IMR-90 (cell line): ENCODE measurements around the gene AHSA1. TPM values are rescaled to one million over a fixed set of nuclear protein-coding genes. Genes with fewer than 3 reads are reported as not detected.

ENCODE experiments used
- ATAC-seq: fragments of 200-7000 bp; cut with Tn5 transposase; 2 replicates; pipeline ENCODE4 v1.9.1; 2020; ENCODE audit warnings: low read depth, mild to moderate bottlenecking, moderate library complexity
- BruUV-seq: library from RNA; stranded (reverse); fragments of 400-500 nt; replicated peaks from 2 replicates; lab custom pipeline; 2021; lab: Mats Ljungman, UMichigan
- CTCF ChIA-PET: fragments of 300-600 bp; formaldehyde crosslinking; extraction: SDS; loops from one replicate; lab custom pipeline; 2021; ENCODE audit warnings: antibody characterized with exemption; lab: Yijun Ruan, JAX
- POLR2A ChIA-PET: fragments of 300-600 bp; sonication (Branson Sonifier 250); formaldehyde crosslinking; loops from one replicate; lab custom pipeline; 2022; ENCODE audit warnings: antibody characterized with exemption; ENCODE audit not compliant: unreplicated experiment; lab: Charles Lee
- DNase-seq: peaks from one replicate; pipeline ENCODE4 v3.0.0; 2013
- H2AFZ ChIP-seq: replicated peaks from 2 replicates; pipeline ENCODE3; 2013; ENCODE audit warnings: low read length, mild to moderate bottlenecking; ENCODE audit not compliant: poor library complexity
- H2AK5ac ChIP-seq: 2 replicates; pipeline ENCODE4 v1.6.1; 2013; ENCODE audit warnings: low read depth, low read length, inconsistent platforms
- H2AK9ac ChIP-seq: replicated peaks from 2 replicates; pipeline ENCODE3; 2013; ENCODE audit warnings: mild to moderate bottlenecking, low read depth, low read length, moderate library complexity; ENCODE audit not compliant: poor library complexity
- H2BK120ac ChIP-seq: 2 replicates; pipeline ENCODE4 v1.6.1; 2013; ENCODE audit warnings: low read depth, low read length, inconsistent platforms
- H2BK15ac ChIP-seq: 3 replicates; pipeline ENCODE4 v1.6.1; 2013; ENCODE audit warnings: low read depth, low read length, inconsistent platforms
- H2BK20ac ChIP-seq: 2 replicates; pipeline ENCODE4 v1.6.1; 2013; ENCODE audit warnings: low read depth, mild to moderate bottlenecking, inconsistent platforms, low read length, moderate library complexity
- H2BK5ac ChIP-seq: 2 replicates; pipeline ENCODE4 v1.6.1; 2013; ENCODE audit warnings: mild to moderate bottlenecking, low read depth, low read length, inconsistent platforms; ENCODE audit not compliant: poor library complexity, severe bottlenecking
- H3K14ac ChIP-seq: replicated peaks from 2 replicates; pipeline ENCODE4 v1.6.1; 2013; ENCODE audit warnings: low read depth, low read length, inconsistent platforms
- H3K18ac ChIP-seq: 2 replicates; pipeline ENCODE4 v1.6.1; 2013; ENCODE audit warnings: low read depth, low read length, control low read depth
- H3K23ac ChIP-seq: 2 replicates; pipeline ENCODE4 v1.6.1; 2013; ENCODE audit warnings: low read depth, low read length, inconsistent platforms
- H3K27ac ChIP-seq: 2 replicates; pipeline ENCODE4 v1.5.1; 2013; ENCODE audit warnings: mild to moderate bottlenecking, control low read depth, low read length; ENCODE audit not compliant: insufficient read depth
- H3K27me3 ChIP-seq: 2 replicates; pipeline ENCODE4 v1.6.1; 2013; ENCODE audit warnings: low read length; ENCODE audit not compliant: control insufficient read depth, insufficient read depth
- H3K36me3 ChIP-seq: 2 replicates; pipeline ENCODE4 v1.6.1; 2013; ENCODE audit warnings: low read length, mixed read lengths; ENCODE audit not compliant: control insufficient read depth, insufficient read depth
- H3K4ac ChIP-seq: 2 replicates; pipeline ENCODE4 v1.6.1; 2013; ENCODE audit warnings: low read depth, low read length, inconsistent platforms
- H3K4me1 ChIP-seq: 2 replicates; pipeline ENCODE4 v1.6.1; 2013; ENCODE audit warnings: low read length, mixed read lengths; ENCODE audit not compliant: control insufficient read depth, insufficient read depth
- H3K4me2 ChIP-seq: 2 replicates; pipeline ENCODE4 v1.6.1; 2013; ENCODE audit warnings: low read depth, mild to moderate bottlenecking, control low read depth, low read length, moderate library complexity
- H3K4me3 ChIP-seq: 2 replicates; pipeline ENCODE4 v1.5.1; 2013; ENCODE audit warnings: low read depth, mild to moderate bottlenecking, control low read depth, low read length, moderate library complexity; ENCODE audit not compliant: insufficient read depth
- H3K56ac ChIP-seq: 2 replicates; pipeline ENCODE4 v1.6.1; 2013; ENCODE audit warnings: low read length, inconsistent platforms; ENCODE audit not compliant: insufficient read depth; ENCODE audit errors: extremely low read depth
- H3K79me1 ChIP-seq, 2 experiments: 2 replicates each; pipeline ENCODE4 v1.6.1; 2013; ENCODE audit warnings: low read length in 2 of 2, inconsistent platforms in 1 of 2, low read depth in 1 of 2
- H3K9ac ChIP-seq: 2 replicates; pipeline ENCODE4 v1.6.1; 2013; ENCODE audit warnings: low read depth, low read length, control low read depth
- H3K9me1 ChIP-seq: 2 replicates; pipeline ENCODE4 v1.6.1; 2013; ENCODE audit warnings: low read length, inconsistent platforms; ENCODE audit not compliant: insufficient read depth
- H3K9me3 ChIP-seq: 2 replicates; pipeline ENCODE4 v1.6.1; 2013; ENCODE audit warnings: low read length; ENCODE audit not compliant: control insufficient read depth, insufficient read depth
- H4K20me1 ChIP-seq: 2 replicates; pipeline ENCODE4 v1.6.1; 2013; ENCODE audit warnings: low read length, inconsistent platforms; ENCODE audit not compliant: insufficient read depth
- H4K5ac ChIP-seq: 2 replicates; pipeline ENCODE4 v1.6.1; 2013; ENCODE audit warnings: mild to moderate bottlenecking, low read depth, low read length, control low read depth
- H4K8ac ChIP-seq, 2 experiments: 2 replicates each; pipeline ENCODE4 v1.6.1; 2013; ENCODE audit warnings: low read depth in 2 of 2, low read length in 2 of 2, control low read depth in 1 of 2, inconsistent platforms in 1 of 2
- H4K91ac ChIP-seq: 2 replicates; pipeline ENCODE4 v1.6.1; 2013; ENCODE audit warnings: low read depth, low read length, inconsistent platforms; ENCODE audit not compliant: insufficient read depth
- RFX5 ChIP-seq: IDR thresholded peaks from 2 replicates; pipeline ENCODE4 v1.8.0; 2012; ENCODE audit warnings: low read depth, mild to moderate bottlenecking, low read length, moderate library complexity
- SMC3 ChIP-seq: fragments of 150-350 bp; IDR thresholded peaks from 2 replicates; pipeline ENCODE4 v1.6.1; 2016; ENCODE audit warnings: low read depth, mild to moderate bottlenecking, antibody characterized with exemption, low read length, moderate library complexity
- WGBS, 2 experiments: methylation state at CpG; one replicate each; pipeline versions ENCODE4 v1.1.5 to v1.1.7; 2013; ENCODE audit warnings: missing lambda C conversion rate in 2 of 2; ENCODE audit not compliant: insufficient read length in 1 of 2; ENCODE audit errors: extremely low coverage in 2 of 2; 5-methylcytosine and 5-hydroxymethylcytosine counted together
- dilution Hi-C: fragments of 300-500 bp; cut with HindIII; formaldehyde crosslinking; loops from one replicate; pipeline ENCODE4 v1.14.3; 2018; ENCODE audit warnings: low sequenced_read_pairs; ENCODE audit not compliant: unreplicated experiment
- in situ Hi-C: fragments of 300-500 bp; cut with MboI; formaldehyde crosslinking; loops from 3 replicates; pipeline ENCODE4 v1.14.3; 2019; ENCODE audit warnings: low sequenced_read_pairs, inconsistent platforms, mixed read lengths
- intact Hi-C: fragments of 100-400 bp; cut with micrococcal nuclease; formaldehyde crosslinking; loops from 2 replicates; pipeline ENCODE4 v1.10.0; 2022
- polyA plus RNA-seq, 3 experiments: library from polyadenylated mRNA; depleted of rRNA; stranded (reverse); fragments of >200 nt; gene quantifications; 2 replicates each; pipeline ENCODE4 v1.2.3, GENCODE V29; 2012; ENCODE audit warnings: low replicate concordance in 1 of 3
- total RNA-seq: library from RNA; depleted of rRNA; stranded (reverse); fragments of >200 nt; gene quantifications from 2 replicates; pipeline ENCODE4 v1.2.3, GENCODE V29; 2012

Gene AHSA1
- total and polyA plus RNA-seq, 2 of the 4 experiments (the other 2 are of a cell fraction): 166 to 252 TPM

DNA sequence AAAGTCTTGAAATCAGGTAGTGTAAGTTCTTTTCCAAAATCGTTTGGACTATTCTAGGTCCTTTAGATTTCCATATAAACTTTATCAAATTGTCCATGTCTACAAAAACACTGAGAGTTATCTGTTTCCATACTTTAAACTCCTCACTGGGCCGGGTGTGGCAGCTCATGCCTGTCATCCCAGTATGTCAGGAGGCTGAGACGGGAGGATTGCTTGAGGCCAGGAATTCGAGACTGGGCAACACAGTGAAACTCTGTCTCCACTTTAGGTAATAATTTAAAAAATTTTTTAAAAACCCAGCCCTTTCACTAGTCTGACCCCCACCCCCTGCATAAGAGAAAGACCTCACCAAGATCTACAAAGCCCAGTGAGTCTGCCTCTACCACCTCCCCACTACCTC lies 47.1 kb downstream of the AHSA1 start:
- peaks cover 8% of the 10 kb centered on the region for H3K4me1 ChIP-seq
- H3K9me1 ChIP-seq: no peaks in the 10 kb centered on the region
- WGBS, 2 experiments: no CpG with 5 or more reads among the region's 4 CpGs
- no peak overlapping the region for H4K91ac ChIP-seq
- ATAC-seq: no peak
- peaks cover 0 to 3% of the 10 kb centered on the region in 2 experiments; a peak in 1 of 4 replicates for H3K79me1 ChIP-seq
- H2BK15ac ChIP-seq: no peak overlapping the region
- H3K23ac ChIP-seq: no peak overlapping the region
- H4K20me1 ChIP-seq: no peaks in the 10 kb centered on the region
- dilution Hi-C loops (no loop called here), intact Hi-C loops (no loop called here), in situ Hi-C loops (no loop called here)
- no peak overlapping the region for H4K5ac ChIP-seq
- CTCF ChIA-PET: interaction anchor here (0.6 kb wide), 1 partner anchor 206 kb away, joined by 3 read pairs; no protein-coding TSS in a partner anchor
- no peak overlapping the region for H3K9ac ChIP-seq
- BruUV-seq: no TSS peak
- no peak overlapping the region for H2AK9ac ChIP-seq
- no peak overlapping the region for H4K8ac ChIP-seq
- H2BK5ac ChIP-seq: no peak overlapping the region
- H3K14ac ChIP-seq: no peak overlapping the region
- H3K18ac ChIP-seq: no peak overlapping the region
- no peak overlapping the region for H3K27ac ChIP-seq
- peaks cover 2% of the 10 kb centered on the region; the same call in 1 of the 2 replicates for H3K27me3 ChIP-seq
- H2BK20ac ChIP-seq: no peak overlapping the region
- H3K9me3 ChIP-seq: no peaks in the 10 kb centered on the region
- peaks cover 2% of the 10 kb centered on the region for H3K36me3 ChIP-seq
- H2BK120ac ChIP-seq: no peak overlapping the region
- POLR2A ChIA-PET: no interaction called here
- DNase-seq: no peak
- H3K4me2 ChIP-seq: no peak overlapping the region
- H3K4me3 ChIP-seq: no peak overlapping the region
- no peak overlapping the region for H3K56ac ChIP-seq
- TF ChIP-seq SMC3: no peak
- TF ChIP-seq RFX5: no peak
- no peak overlapping the region for H2AK5ac ChIP-seq
- H3K4ac ChIP-seq: no peak overlapping the region
- H2AFZ ChIP-seq: no peak overlapping the region
